Trophoblast cell (in vitro differentiated cells and primary cell): ENCODE results near the gene DLK1.

Experiments
- DNase-seq, 2 donors: peaks; one replicate each; pipeline ENCODE4 v3.0.0-alpha.2; 2016
- H2AFZ ChIP-seq: 2 replicates; pipeline ENCODE4 v1.6.1; 2013; ENCODE audit warnings: low read length, moderate library complexity, mild to moderate bottlenecking; ENCODE audit not compliant: insufficient read depth, poor library complexity
- H2AK5ac ChIP-seq: 2 replicates; pipeline ENCODE4 v1.6.1; 2013; ENCODE audit warnings: mild to moderate bottlenecking, low read length
- H2BK120ac ChIP-seq: 2 replicates; pipeline ENCODE4 v1.6.1; 2013; ENCODE audit warnings: low read length, mild to moderate bottlenecking, moderate library complexity; ENCODE audit not compliant: insufficient read depth, poor library complexity
- H2BK12ac ChIP-seq: 2 replicates; pipeline ENCODE4 v1.6.1; 2013; ENCODE audit warnings: mild to moderate bottlenecking, low read length, moderate library complexity
- H2BK5ac ChIP-seq: 2 replicates; pipeline ENCODE4 v1.6.1; 2013; ENCODE audit warnings: low read length, low read depth, moderate library complexity, mild to moderate bottlenecking; ENCODE audit not compliant: poor library complexity
- H3K14ac ChIP-seq: 2 replicates; pipeline ENCODE4 v1.6.1; 2013; ENCODE audit warnings: mild to moderate bottlenecking, low read length
- H3K18ac ChIP-seq: 2 replicates; pipeline ENCODE4 v1.6.1; 2013; ENCODE audit warnings: mild to moderate bottlenecking, low read length
- H3K23ac ChIP-seq: 2 replicates; pipeline ENCODE4 v1.6.1; 2013; ENCODE audit warnings: low read length
- H3K27ac ChIP-seq: 2 replicates; pipeline ENCODE4 v1.5.1; 2013; ENCODE audit warnings: low read depth, mild to moderate bottlenecking, inconsistent platforms, low read length, moderate library complexity
- H3K27me3 ChIP-seq: 2 replicates; pipeline ENCODE4 v1.6.1; 2013; ENCODE audit warnings: inconsistent platforms, mild to moderate bottlenecking, low read length, moderate library complexity; ENCODE audit not compliant: insufficient read depth
- H3K36me3 ChIP-seq, 2 experiments: 1 replicate in 1 of 2; 2 replicates in 1 of 2; pipeline ENCODE4 v1.6.1; 2013; ENCODE audit warnings: low read length in 2 of 2, mild to moderate bottlenecking in 2 of 2, moderate library complexity in 1 of 2; ENCODE audit not compliant: insufficient read depth in 2 of 2, control insufficient read depth in 1 of 2
- H3K4ac ChIP-seq: 2 replicates; pipeline ENCODE4 v1.6.1; 2013; ENCODE audit warnings: low read depth, mild to moderate bottlenecking, low read length, moderate library complexity
- H3K4me1 ChIP-seq, 2 experiments: 1 replicate in 1 of 2; 2 replicates in 1 of 2; pipeline ENCODE4 v1.6.1; 2013; ENCODE audit warnings: low read length in 2 of 2, mild to moderate bottlenecking in 2 of 2, moderate library complexity in 1 of 2; ENCODE audit not compliant: insufficient read depth in 2 of 2, control insufficient read depth in 1 of 2
- H3K4me2 ChIP-seq: 2 replicates; pipeline ENCODE4 v1.6.1; 2013; ENCODE audit warnings: inconsistent platforms, mild to moderate bottlenecking, low read length, moderate library complexity
- H3K4me3 ChIP-seq: 2 replicates; pipeline ENCODE4 v1.5.1; 2013; ENCODE audit warnings: mild to moderate bottlenecking, low read depth, low read length, inconsistent platforms
- H3K79me1 ChIP-seq: one replicate; pipeline ENCODE4 v1.6.1; 2013; ENCODE audit warnings: low read length
- H3K79me2 ChIP-seq: 2 replicates; pipeline ENCODE4 v1.6.1; 2013; ENCODE audit warnings: low read length, mild to moderate bottlenecking; ENCODE audit not compliant: control insufficient read depth, insufficient read depth, poor library complexity
- H3K9ac ChIP-seq: 2 replicates; pipeline ENCODE4 v1.6.1; 2013; ENCODE audit warnings: mild to moderate bottlenecking, low read length
- H3K9me3 ChIP-seq: 2 replicates; pipeline ENCODE4 v1.6.1; 2013; ENCODE audit warnings: low read depth, mild to moderate bottlenecking, control low read depth, inconsistent platforms, low read length; ENCODE audit not compliant: insufficient read depth
- H4K12ac ChIP-seq: 2 replicates; pipeline ENCODE4 v1.6.1; 2013; ENCODE audit warnings: low read depth, mild to moderate bottlenecking, low read length, moderate library complexity
- H4K8ac ChIP-seq: 2 replicates; pipeline ENCODE4 v1.6.1; 2013; ENCODE audit warnings: low read depth, mild to moderate bottlenecking, low read length, moderate library complexity
- H4K91ac ChIP-seq: one replicate; pipeline ENCODE4 v1.6.1; 2013; ENCODE audit warnings: low read depth, mild to moderate bottlenecking, low read length, moderate library complexity
- WGBS: extraction: QIAGEN DNeasy Blood & Tissue Kit; methylation state at CpG from one replicate; pipeline ENCODE4 v1.1.7; 2013; ENCODE audit warnings: missing lambda C conversion rate; ENCODE audit not compliant: insufficient read length, insufficient coverage; ENCODE audit errors: extremely low coverage; 5-methylcytosine and 5-hydroxymethylcytosine counted together

The DLK1 gene

DNA sequence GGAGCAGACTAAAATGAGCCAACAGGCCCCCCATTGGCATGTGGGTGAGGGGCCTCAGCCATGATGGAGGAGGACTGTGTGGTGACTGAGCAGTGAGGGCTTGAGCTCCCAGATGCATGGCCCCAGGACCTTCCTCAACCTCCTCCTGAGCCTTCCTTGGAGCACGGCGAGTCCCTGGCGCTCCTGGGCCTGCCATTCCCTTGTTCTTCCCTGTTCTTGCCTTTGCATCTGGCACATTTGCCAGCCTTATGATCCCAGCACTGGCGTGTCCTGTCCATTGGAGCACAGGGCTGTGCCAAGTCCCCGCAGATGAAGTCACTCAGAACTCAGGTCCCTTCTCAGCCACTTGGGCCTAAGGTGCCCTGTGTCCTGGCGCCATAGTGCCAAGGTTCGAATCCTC, 58.9 kb downstream of the DLK1 start:
- H3K23ac ChIP-seq = no peak overlapping the region
- no peak overlapping the region for H2BK120ac ChIP-seq
- peaks cover 3% of the 10 kb centered on the region for H3K9me3 ChIP-seq
- no peak for DNase-seq
- no peak overlapping the region for H2BK5ac ChIP-seq
- no peak overlapping the region for H4K12ac ChIP-seq
- H3K9ac ChIP-seq = no peak overlapping the region
- WGBS = no CpG with 5 or more reads among the region's 7 CpGs
- H2BK12ac ChIP-seq = no peak overlapping the region
- no peak overlapping the region for H4K8ac ChIP-seq
- H3K4ac ChIP-seq = no peak overlapping the region
- no peak overlapping the region for H3K27ac ChIP-seq
- H3K14ac ChIP-seq = no peak overlapping the region
- peaks cover 6 to 7% of the 10 kb centered on the region in 2 experiments for H3K4me1 ChIP-seq
- no peaks in the 10 kb centered on the region for H3K79me2 ChIP-seq
- peak overlapping the region; percentile 10 for H3K4me3 ChIP-seq
- no peak overlapping the region for H3K4me2 ChIP-seq
- no peaks in the 10 kb centered on the region for H3K79me1 ChIP-seq
- no peak overlapping the region for H3K18ac ChIP-seq
- no peaks in the 10 kb centered on the region for H3K36me3 ChIP-seq
- no peak overlapping the region for H4K91ac ChIP-seq
- H3K27me3 ChIP-seq = no peaks in the 10 kb centered on the region
- H2AK5ac ChIP-seq = no peak overlapping the region
- no peak overlapping the region for H2AFZ ChIP-seq

DNA sequence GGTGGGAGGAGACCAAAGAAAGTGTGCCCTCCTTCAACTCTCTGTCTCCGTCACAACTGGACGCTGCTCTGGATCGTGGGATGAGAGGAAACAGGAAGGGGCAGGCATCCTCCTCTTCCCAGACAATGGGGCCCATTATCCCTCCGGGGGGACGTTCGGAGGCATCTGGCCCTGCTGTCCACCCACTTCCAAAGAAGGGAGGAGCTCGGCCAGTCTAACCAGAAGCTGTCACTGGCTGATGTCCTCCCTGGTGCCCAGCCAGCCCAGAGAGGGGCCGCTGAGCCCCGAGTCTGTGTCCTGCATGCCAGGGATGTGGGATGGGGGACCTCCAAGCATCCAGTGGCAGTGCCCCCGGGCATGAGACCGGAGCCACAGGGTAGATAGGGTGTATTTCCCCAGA, 59.4 kb downstream of the DLK1 start:
- Histone ChIP-seq H3K27ac (no peak overlapping the region), H3K79me2 (no peaks in the 10 kb centered on the region), H3K4me1 (peaks cover 6 to 7% of the 10 kb centered on the region in 2 experiments), H4K91ac (no peak overlapping the region), H4K12ac (no peak overlapping the region), H2BK5ac (no peak overlapping the region), H3K9me3 (peaks cover 3% of the 10 kb centered on the region), H3K4me2 (no peak overlapping the region), H2BK120ac (no peak overlapping the region), H3K4ac (no peak overlapping the region), H3K9ac (no peak overlapping the region), H3K14ac (no peak overlapping the region), H3K36me3 (no peaks in the 10 kb centered on the region), H2AFZ (no peak overlapping the region), H2BK12ac (no peak overlapping the region), H3K79me1 (no peaks in the 10 kb centered on the region), H4K8ac (no peak overlapping the region), H3K4me3 (no peak overlapping the region), H2AK5ac (no peak overlapping the region), H3K23ac (no peak overlapping the region), H3K27me3 (no peaks in the 10 kb centered on the region), H3K18ac (no peak overlapping the region)
- DNase-seq = no peak
- no CpG with 5 or more reads among the region's 11 CpGs for WGBS

DNA sequence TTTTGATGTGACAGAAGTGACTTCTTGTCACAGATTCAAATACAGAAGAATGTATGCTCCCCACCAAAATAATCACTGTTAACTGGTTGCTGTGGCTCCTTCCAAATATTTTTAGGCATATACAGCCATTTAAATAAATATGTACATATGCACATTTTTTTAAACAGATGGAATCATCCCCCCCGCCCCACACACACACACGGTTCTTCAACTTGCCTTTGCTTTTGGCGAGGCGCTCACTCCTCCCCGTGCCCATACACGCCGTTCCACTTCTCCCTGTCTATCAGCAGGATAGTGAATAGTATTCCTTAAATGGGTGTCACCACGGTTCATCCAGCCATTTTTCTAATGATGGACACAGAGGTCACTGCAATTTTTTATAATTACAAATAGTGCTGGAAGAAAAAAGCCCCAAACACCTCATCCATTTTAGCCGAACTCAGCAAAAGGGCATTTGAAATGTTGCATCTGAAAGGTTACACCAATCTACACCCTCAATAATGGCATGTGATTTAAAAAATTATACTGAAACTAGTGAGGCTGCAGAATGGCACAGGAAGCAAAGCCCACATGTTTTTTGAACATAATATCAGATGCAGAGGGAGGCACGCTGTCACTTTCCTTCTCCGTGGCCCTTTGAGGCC, 60.0 kb downstream of the DLK1 start:
- no peak overlapping the region for H4K12ac ChIP-seq
- no peak overlapping the region for H3K18ac ChIP-seq
- no peak overlapping the region for H4K91ac ChIP-seq
- H3K4me3 ChIP-seq = no peak overlapping the region
- no peaks in the 10 kb centered on the region for H3K79me2 ChIP-seq
- H3K4me2 ChIP-seq = no peak overlapping the region
- no peak for DNase-seq
- H2AK5ac ChIP-seq = no peak overlapping the region
- H3K14ac ChIP-seq = no peak overlapping the region
- H3K79me1 ChIP-seq = no peaks in the 10 kb centered on the region
- H3K36me3 ChIP-seq = no peaks in the 10 kb centered on the region
- H2BK5ac ChIP-seq = no peak overlapping the region
- H2BK120ac ChIP-seq = no peak overlapping the region
- no peak overlapping the region for H3K4ac ChIP-seq
- WGBS = no CpG with 5 or more reads among the region's 11 CpGs
- peaks cover 6 to 11% of the 10 kb centered on the region in 2 experiments for H3K4me1 ChIP-seq
- H3K23ac ChIP-seq = no peak overlapping the region
- H3K27me3 ChIP-seq = no peaks in the 10 kb centered on the region
- H4K8ac ChIP-seq = no peak overlapping the region
- H3K9ac ChIP-seq = no peak overlapping the region
- no peak overlapping the region for H2AFZ ChIP-seq
- no peak overlapping the region for H3K27ac ChIP-seq
- H3K9me3 ChIP-seq = peaks cover 3% of the 10 kb centered on the region
- no peak overlapping the region for H2BK12ac ChIP-seq

DNA sequence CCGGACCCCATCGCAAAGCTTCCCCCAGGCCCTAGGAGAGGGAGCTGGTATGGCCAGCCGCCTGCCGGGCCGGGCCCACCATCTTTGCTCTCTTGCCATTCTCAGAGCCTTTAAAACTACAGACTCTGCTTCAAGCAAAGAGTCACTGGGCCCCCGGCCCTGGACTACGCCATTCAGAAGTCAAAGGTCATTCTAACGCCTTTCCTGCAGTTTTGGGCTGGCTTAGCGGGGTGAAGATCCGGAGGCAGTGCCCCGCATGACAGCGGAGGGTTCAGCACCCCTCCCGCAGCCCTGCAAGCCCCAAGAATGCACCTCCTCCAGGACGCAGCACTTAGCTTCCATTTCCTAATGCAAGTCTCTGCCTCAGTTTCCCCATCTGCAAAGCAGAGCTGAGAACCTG, 61.0 kb downstream of the DLK1 start:
- no peak overlapping the region for H2AK5ac ChIP-seq
- no peak overlapping the region for H3K23ac ChIP-seq
- no peak overlapping the region for H3K14ac ChIP-seq
- no peak overlapping the region for H3K4me2 ChIP-seq
- peaks cover 3% of the 10 kb centered on the region for H3K9me3 ChIP-seq
- H3K27ac ChIP-seq = no peak overlapping the region
- H3K4me3 ChIP-seq = no peak overlapping the region
- H3K79me1 ChIP-seq = no peaks in the 10 kb centered on the region
- H4K12ac ChIP-seq = no peak overlapping the region
- H4K91ac ChIP-seq = no peak overlapping the region
- no CpG with 5 or more reads among the region's 14 CpGs for WGBS
- DNase-seq = no peak
- no peak overlapping the region for H3K18ac ChIP-seq
- no peak overlapping the region for H2AFZ ChIP-seq
- H3K4ac ChIP-seq = no peak overlapping the region
- H3K79me2 ChIP-seq = no peaks in the 10 kb centered on the region
- no peak overlapping the region for H4K8ac ChIP-seq
- H3K4me1 ChIP-seq = peaks cover 6 to 11% of the 10 kb centered on the region in 2 experiments
- no peak overlapping the region for H2BK120ac ChIP-seq
- no peaks in the 10 kb centered on the region for H3K36me3 ChIP-seq
- no peak overlapping the region for H2BK12ac ChIP-seq
- H2BK5ac ChIP-seq = no peak overlapping the region
- H3K9ac ChIP-seq = no peak overlapping the region
- H3K27me3 ChIP-seq = no peaks in the 10 kb centered on the region
